ENCODE results near the gene SH3YL1.

- TF ChIP-seq CTCF (IDR thresholded peaks at IDR 0.05) (no peak), POLR2AphosphoS5 (IDR thresholded peaks at IDR 0.05; ENCODE audit: low read depth, low read length) (no peak), REST (IDR thresholded peaks at IDR 0.05; ENCODE audit: insufficient read depth in 1 of 2, low read depth in 2 of 2, low read length in 1 of 2) (no peak)
These were observed 26.0 kb downstream of the SH3YL1 start for GRCh38 chr2:237878-238277.

Measured in Panc1 (cell line).